Neural progenitor cell (in vitro differentiated cells): ENCODE data around the gene RAB36. TPM values are rescaled to one million over a fixed set of nuclear protein-coding genes. Genes with fewer than 3 reads are reported as not detected.

ENCODE experiments used
- DNase-seq: peaks from one replicate; pipeline ENCODE4 v3.0.0-alpha.2; 2016; ENCODE audit warnings: low spot score
- H2AFZ ChIP-seq: fragments of 200-600 bp; sonication (generic); replicated peaks from 2 replicates; pipeline ENCODE4 v1.6.1; 2016; ENCODE audit warnings: antibody characterized with exemption
- H3F3A ChIP-seq: fragments of 200-600 bp; sonication (generic); 2 replicates; pipeline ENCODE4 v1.6.1; 2016; ENCODE audit warnings: antibody characterized with exemption, low read depth
- H3K27ac ChIP-seq: fragments of 200-600 bp; sonication (generic); 2 replicates; pipeline ENCODE4 v1.5.1; 2016; ENCODE audit warnings: mild to moderate bottlenecking
- H3K27me3 ChIP-seq: fragments of 200-600 bp; sonication (generic); 2 replicates; pipeline ENCODE4 v1.6.1; 2016; ENCODE audit warnings: mild to moderate bottlenecking, moderate library complexity
- H3K36me3 ChIP-seq: fragments of 200-600 bp; sonication (generic); 2 replicates; pipeline ENCODE4 v1.5.1; 2016
- H3K4me1 ChIP-seq: fragments of 200-600 bp; sonication (generic); 2 replicates; pipeline ENCODE4 v1.6.1; 2016; ENCODE audit warnings: mixed run types
- H3K4me2 ChIP-seq: fragments of 200-600 bp; sonication (generic); 2 replicates; pipeline ENCODE4 v1.6.1; 2016
- H3K4me3 ChIP-seq: fragments of 200-600 bp; sonication (generic); 2 replicates; pipeline ENCODE4 v1.5.1; 2016
- H3K79me2 ChIP-seq: fragments of 200-600 bp; sonication (generic); 2 replicates; pipeline ENCODE4 v1.6.1; 2016; ENCODE audit warnings: low read depth
- H3K9ac ChIP-seq: fragments of 200-600 bp; sonication (generic); 2 replicates; pipeline ENCODE4 v1.6.1; 2016
- H3K9me3 ChIP-seq: fragments of 200-600 bp; sonication (generic); 2 replicates; pipeline ENCODE4 v1.5.1; 2016; ENCODE audit warnings: low read depth
- H4K20me1 ChIP-seq: fragments of 200-600 bp; sonication (generic); 2 replicates; pipeline ENCODE4 v1.6.1; 2016; ENCODE audit warnings: low read depth
- H3K27ac Mint-ChIP-seq: 3 replicates; pipeline ENCODE4 v1.8.0; 2021; ENCODE audit warnings: mixed read lengths
- H3K27me3 Mint-ChIP-seq: 2 replicates; pipeline ENCODE4 v1.8.0; 2022; ENCODE audit warnings: low read depth, mild to moderate bottlenecking, inconsistent platforms, moderate library complexity, mixed read lengths; ENCODE audit not compliant: insufficient read depth
- H3K36me3 Mint-ChIP-seq: 3 replicates; pipeline ENCODE4 v1.8.0; 2021; ENCODE audit warnings: mixed read lengths
- H3K4me1 Mint-ChIP-seq: 3 replicates; pipeline ENCODE4 v1.8.0; 2021; ENCODE audit warnings: mixed read lengths
- H3K4me3 Mint-ChIP-seq: 3 replicates; pipeline ENCODE4 v1.8.0; 2021; ENCODE audit warnings: mild to moderate bottlenecking, moderate library complexity, mixed read lengths
- H3K9me3 Mint-ChIP-seq: 3 replicates; pipeline ENCODE4 v1.8.0; 2020; ENCODE audit warnings: mixed read lengths
- CTCF ChIP-seq: fragments of 200-600 bp; sonication (generic); IDR thresholded peaks from 2 replicates; pipeline ENCODE4 v1.5.1; 2017; ENCODE audit warnings: antibody characterized with exemption, mild to moderate bottlenecking
- EZH2 ChIP-seq: fragments of 200-600 bp; sonication (generic); IDR thresholded peaks from 2 replicates; pipeline ENCODE4 v1.6.1; 2017; ENCODE audit warnings: antibody characterized with exemption, mild to moderate bottlenecking, moderate library complexity
- EZH2phosphoT487 ChIP-seq: fragments of 200-600 bp; sonication (generic); IDR thresholded peaks from 2 replicates; pipeline ENCODE4 v1.6.1; 2017; ENCODE audit warnings: antibody characterized with exemption
- total RNA-seq: library from RNA; depleted of rRNA; stranded (reverse); fragments of >200 nt; gene quantifications from 2 replicates; pipeline ENCODE4 v1.2.3, GENCODE V29; 2015; ENCODE audit warnings: low replicate concordance

RAB36 gene
- total RNA-seq, 1 donor from 2014 or later, result 2.9 TPM

DNA sequence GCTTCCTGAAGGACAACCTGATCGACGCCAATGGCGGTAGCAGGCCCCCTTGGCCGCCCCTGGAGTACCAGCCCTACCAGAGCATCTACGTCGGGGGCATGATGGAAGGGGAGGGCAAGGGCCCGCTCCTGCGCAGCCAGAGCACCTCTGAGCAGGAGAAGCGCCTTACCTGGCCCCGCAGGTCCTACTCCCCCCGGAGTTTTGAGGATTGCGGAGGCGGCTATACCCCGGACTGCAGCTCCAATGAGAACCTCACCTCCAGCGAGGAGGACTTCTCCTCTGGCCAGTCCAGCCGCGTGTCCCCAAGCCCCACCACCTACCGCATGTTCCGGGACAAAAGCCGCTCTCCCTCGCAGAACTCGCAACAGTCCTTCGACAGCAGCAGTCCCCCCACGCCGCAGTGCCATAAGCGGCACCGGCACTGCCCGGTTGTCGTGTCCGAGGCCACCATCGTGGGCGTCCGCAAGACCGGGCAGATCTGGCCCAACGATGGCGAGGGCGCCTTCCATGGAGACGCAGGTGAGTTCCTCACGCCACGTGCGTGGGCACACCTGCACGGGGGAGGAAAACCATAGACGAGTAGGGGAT is 36.5 kb downstream of the RAB36 start:
- DNase-seq, result no peak
- no peak overlapping the region for H3K27ac Mint-ChIP-seq

DNA sequence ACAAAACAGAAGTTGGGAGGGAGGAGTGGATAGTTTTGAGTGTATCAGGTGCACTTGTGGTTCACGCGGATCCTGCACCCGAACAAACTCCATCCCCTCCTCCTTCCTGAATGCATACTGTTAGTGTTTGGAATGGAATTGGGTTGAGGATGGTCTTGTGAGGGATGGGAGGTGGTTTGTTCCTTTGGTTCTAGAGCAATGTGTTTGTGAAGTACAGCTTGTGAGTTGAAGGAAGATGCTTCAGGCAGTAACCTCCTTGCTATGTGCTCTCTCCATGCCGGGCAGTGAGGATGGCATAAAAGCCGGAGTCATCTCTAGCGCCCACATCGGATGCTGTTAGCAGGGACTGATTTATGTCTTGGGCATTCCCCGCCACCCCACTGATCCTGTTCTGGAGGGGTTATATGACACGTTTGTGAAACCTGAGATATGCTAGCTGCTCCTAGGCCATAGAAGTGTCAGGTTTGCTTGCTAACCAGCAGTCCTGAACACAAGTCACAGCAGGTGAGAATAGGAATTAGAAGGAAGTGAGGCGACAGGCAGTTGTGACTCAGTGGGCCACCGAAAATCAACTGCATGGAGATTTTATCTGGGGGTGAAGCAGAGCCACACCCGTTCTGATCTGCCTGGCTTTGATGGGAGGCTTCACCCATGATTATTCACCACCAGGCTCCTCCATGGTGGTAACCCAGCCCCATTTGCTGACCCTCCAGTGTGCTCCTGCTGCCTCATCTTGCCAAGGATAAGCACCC is 37.2 kb downstream of the RAB36 start:
- Histone ChIP-seq H4K20me1 (peaks cover 69% of the 10 kb centered on the region), H2AFZ (no peak overlapping the region), H3K36me3 (no peaks in the 10 kb centered on the region), H3K4me1 (peaks cover 47% of the 10 kb centered on the region), H3K9ac (no peak overlapping the region), H3K27ac (no peak overlapping the region), H3K79me2 (peaks cover 64% of the 10 kb centered on the region), H3K27me3 (peaks cover 14% of the 10 kb centered on the region), H3K4me2 (peak overlapping the region; percentile 88), H3K4me3 (peak overlapping the region; percentile 64), H3K9me3 (no peaks in the 10 kb centered on the region), H3F3A (peaks cover 38% of the 10 kb centered on the region)
- peak; percentile 50 for DNase-seq
- no peaks in the 10 kb centered on the region for H3K9me3 Mint-ChIP-seq
- TF ChIP-seq EZH2phosphoT487 (no peak), CTCF (no peak), EZH2 (no peak)
- H3K27ac Mint-ChIP-seq, result peak overlapping the region; percentile 88
- peaks cover 62% of the 10 kb centered on the region for H3K4me1 Mint-ChIP-seq
- H3K27me3 Mint-ChIP-seq, result peaks cover 3% of the 10 kb centered on the region
- H3K36me3 Mint-ChIP-seq, result peaks cover 15% of the 10 kb centered on the region
- peak overlapping the region; percentile 91 for H3K4me3 Mint-ChIP-seq

More for the DNA sequence above, 36.5 kb downstream of the RAB36 start:
- Mint-ChIP-seq H3K9me3 (peaks cover 6% of the 10 kb centered on the region), H3K4me1 (peaks cover 60% of the 10 kb centered on the region), H3K4me3 (peak overlapping the region; percentile 91), H3K27me3 (peaks cover 3% of the 10 kb centered on the region), H3K36me3 (peaks cover 13% of the 10 kb centered on the region)
- TF ChIP-seq CTCF (no peak), EZH2 (peak; percentile 39)
- H3K27ac ChIP-seq, result no peak overlapping the region
- peaks cover 57% of the 10 kb centered on the region for H3K79me2 ChIP-seq
- no peaks in the 10 kb centered on the region for H3K9me3 ChIP-seq
- H3K36me3 ChIP-seq, result no peaks in the 10 kb centered on the region
- peak overlapping the region; percentile 88 for H3K4me2 ChIP-seq
- peaks cover 14% of the 10 kb centered on the region for H3K27me3 ChIP-seq
- no peak overlapping the region for H3K9ac ChIP-seq
- H3K4me3 ChIP-seq, result peak overlapping the region; percentile 64
- peaks cover 38% of the 10 kb centered on the region for H3F3A ChIP-seq
- peaks cover 63% of the 10 kb centered on the region for H4K20me1 ChIP-seq
- H3K4me1 ChIP-seq, result peaks cover 47% of the 10 kb centered on the region
- H2AFZ ChIP-seq, result no peak overlapping the region

DNA sequence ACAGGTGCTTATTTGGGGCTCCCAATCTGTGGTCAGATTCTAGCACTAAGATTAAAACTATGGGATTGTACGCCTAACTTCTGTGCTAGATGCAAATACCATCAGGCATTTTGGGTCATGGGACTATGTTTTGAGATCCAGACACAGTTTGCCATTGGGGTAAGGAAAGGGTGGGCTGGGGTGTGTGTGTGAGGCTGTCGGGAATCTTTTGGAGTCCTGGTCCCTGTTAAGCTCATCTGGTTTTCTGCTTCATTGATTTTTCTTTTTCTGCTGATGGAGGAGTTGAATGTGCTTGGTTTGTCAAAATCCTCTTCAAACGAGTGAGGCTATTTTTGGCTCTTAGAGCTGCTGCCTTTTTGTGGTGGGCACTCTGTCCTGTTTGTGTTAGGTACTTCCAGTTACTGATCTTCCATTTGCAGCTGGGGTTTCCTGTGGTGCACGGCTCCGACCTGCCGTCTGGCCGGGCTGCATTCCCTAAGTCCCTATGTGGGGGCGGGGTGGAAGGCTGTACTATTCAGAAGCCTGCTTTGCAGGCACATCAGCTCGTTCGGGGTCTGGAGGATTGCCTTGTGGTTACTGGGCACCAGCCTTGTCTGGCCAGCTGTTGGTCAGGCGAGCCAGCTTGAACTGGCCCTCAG is 37.9 kb downstream of the RAB36 start:
- Mint-ChIP-seq H3K36me3 (peaks cover 21% of the 10 kb centered on the region), H3K4me3 (peak overlapping the region; percentile 91), H3K4me1 (peaks cover 68% of the 10 kb centered on the region), H3K9me3 (no peaks in the 10 kb centered on the region), H3K27me3 (peaks cover 3% of the 10 kb centered on the region), H3K27ac (peak overlapping the region; percentile 89)
- Histone ChIP-seq H3K4me1 (peaks cover 54% of the 10 kb centered on the region), H3K36me3 (no peaks in the 10 kb centered on the region), H3K4me3 (peak overlapping the region; percentile 64), H3K27me3 (peaks cover 14% of the 10 kb centered on the region), H3K9me3 (no peaks in the 10 kb centered on the region), H2AFZ (no peak overlapping the region), H3K9ac (no peak overlapping the region), H4K20me1 (peaks cover 76% of the 10 kb centered on the region), H3K4me2 (peak overlapping the region; percentile 88), H3F3A (peaks cover 38% of the 10 kb centered on the region), H3K27ac (peak overlapping the region; percentile 36), H3K79me2 (peaks cover 71% of the 10 kb centered on the region)
- TF ChIP-seq EZH2phosphoT487, result peak; percentile 86
- no peak for TF ChIP-seq CTCF
- no peak for TF ChIP-seq EZH2
- peak; percentile 96 for DNase-seq
